Stimulated activated CD8-positive, alpha-beta memory T cell treated with anti-CD3 and anti-CD28 coated beads, Interleukin-15, amount 100 ng/mL, for 4 hours (primary cell): Measurements from ENCODE around the gene GPC6.
"Not testable (repeated sequence)": the region's sequence is repeated elsewhere in the genome, so short reads cannot be mapped to it uniquely, and the experiment has no call there.

Experiments
- DNase-seq, 2 donors: peaks; one replicate each; pipeline ENCODE4 v3.0.0-alpha.2; 2020; ENCODE audit warnings: low read depth in 2 of 2

Gene GPC6

DNA sequence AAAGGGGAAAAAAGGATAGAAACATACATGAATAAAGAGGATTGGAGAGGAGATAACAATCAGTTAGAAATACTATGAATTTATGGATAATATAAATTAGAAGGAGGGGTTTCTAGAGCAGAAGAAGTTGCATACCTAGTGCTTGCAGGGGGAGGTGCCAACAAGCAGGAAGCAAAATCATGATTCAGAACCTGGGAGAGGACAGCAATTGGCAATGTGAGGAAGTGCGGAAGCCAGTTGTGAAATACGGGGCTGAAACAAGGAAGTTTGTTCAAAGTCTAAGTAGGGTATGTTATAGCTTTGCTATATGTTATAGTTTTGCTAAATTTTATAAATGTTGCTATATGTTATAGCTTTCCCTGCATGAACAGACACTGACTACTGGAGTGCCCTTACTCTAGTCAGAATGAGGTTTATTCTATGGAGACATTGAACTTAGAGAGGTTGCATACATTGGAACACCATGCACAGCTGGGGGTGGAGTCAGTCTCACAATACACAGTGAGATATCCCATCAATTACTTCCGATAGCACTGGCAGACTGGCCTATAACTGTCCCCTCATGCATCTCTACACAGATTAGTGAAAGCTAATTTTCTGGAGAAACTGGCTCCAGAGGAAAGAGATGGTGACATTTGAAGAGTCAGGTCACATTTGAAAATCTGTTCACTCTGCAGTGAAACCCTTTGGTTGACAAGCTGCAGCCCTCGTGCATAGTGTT lies 92.1 kb downstream of the GPC6 start:
- DNase-seq, result no peak

DNA sequence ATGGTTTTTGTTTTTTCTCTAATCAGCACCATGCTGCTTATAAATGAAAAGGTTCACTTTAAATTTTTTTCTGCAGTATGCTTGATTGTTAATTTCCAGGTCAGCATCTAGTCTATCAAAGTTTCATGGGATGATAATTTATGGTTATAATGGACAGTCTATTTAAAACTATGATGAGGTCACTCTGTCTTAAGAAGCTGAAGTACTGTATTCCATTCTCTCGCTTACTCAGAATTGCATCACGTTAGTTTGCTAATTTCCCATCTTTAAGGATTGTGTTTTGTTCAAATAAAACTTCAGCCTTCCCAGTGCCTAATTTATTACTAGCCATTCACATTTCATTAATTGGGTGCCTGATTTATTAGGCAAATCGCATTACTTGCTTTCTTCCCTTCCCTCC lies 94.3 kb downstream of the GPC6 start:
- no peak for DNase-seq

DNA sequence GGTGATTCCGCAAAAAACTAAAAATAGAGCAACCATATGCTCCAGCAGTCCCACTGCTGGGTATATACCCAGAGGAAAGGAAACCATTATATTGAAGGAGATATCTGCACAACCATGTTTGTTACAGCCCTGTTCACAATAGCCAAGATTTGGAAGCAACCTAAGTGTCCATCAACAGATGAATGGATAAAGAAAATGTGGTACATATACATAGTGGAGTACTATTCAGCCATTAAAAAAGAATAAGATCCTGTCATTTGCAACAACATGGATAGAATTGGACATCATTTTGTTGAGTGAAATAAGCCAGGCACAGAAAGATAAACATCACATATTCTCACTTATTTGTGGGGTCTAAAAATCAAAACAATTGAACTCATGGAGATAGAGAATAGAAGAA lies 97.3 kb downstream of the GPC6 start:
- not testable (repeated sequence) for DNase-seq

DNA sequence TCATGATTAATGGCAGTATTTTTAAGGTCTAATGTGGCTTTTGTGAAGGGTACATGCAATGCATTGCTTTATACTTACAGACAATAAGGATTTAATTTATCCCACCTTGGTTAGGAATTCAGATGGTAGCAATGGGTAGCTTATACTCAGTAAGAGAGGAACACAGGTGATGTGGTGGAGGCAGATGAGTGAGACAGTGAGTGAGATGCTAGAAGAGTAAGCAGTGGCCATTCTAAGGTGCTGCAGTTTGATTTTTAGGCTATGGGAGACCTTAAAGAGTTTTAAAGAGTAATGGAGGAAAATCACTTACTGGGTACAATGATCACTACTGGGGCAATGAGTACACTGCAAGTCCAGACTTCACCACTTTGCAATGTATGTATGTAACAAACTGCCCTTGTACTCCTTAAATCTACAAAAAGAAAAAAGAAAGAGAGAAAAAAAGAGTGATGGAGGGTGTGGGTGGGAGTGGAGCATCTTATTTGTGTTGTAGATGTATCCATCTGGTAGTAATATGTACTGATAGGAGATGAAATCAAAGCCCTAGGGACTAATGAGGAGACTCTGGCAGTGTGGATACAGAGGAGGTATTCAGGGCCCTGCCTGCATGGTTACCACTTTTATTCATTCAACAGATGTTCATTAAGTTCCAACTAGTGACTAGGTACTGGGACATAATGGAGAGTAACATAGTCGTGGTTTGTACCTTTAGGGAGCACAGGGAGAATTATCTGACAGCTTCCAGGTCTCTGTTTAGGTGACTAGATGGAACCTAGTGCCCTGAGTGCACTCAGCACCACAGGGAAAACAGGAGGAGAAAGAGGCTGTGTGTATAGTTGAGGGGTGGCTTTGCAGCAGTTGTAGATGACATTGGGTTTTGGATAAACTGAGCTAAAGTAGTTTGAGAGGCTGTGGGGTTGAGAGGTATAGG lies 99.0 kb downstream of the GPC6 start:
- no peak for DNase-seq

DNA sequence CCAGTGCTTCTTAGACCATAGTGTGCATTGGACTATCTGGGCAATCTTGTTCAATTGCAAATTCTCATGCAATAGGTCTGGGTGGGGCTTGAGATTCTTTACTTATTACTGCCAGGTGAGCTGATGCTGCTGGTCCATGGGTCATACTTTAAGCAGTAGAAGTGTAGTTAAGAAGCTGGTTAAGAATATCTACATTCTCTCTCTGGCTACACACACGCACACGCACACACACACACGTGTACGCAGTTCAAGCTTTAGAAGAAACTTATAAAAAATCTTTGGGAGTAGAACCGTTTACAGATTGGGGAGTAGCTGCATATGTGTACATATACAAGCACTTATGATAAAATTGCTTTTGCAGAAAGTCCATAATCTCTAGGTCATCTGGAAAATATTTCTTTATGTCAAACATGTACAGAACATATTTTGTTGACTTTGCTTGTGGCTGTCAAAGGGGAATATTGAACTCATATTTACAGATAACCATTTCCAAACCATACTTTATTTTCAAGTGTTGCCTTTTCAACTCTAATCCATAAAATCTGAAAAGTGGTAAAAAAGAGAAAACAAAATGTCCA lies 99.7 kb downstream of the GPC6 start:
- no peak for DNase-seq

DNA sequence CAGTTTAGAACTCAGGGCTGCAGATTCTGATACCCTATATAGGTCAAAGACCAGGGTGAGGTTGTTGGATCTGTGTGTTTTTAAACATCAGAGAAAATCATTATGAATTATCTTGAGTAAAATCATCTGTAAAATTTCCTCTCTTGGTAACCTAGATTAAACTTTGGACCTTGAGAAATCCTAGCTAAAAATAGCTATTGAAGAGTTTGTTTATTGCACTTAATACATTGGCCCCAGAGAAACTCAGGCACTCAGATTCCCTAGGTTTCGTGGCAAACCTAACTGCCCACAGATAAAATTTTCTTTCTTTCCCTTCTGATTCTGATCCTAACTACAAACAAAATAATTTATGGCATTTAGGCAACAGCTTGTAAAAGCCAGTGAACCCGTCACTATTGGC lies 102.3 kb downstream of the GPC6 start:
- DNase-seq, result no peak

DNA sequence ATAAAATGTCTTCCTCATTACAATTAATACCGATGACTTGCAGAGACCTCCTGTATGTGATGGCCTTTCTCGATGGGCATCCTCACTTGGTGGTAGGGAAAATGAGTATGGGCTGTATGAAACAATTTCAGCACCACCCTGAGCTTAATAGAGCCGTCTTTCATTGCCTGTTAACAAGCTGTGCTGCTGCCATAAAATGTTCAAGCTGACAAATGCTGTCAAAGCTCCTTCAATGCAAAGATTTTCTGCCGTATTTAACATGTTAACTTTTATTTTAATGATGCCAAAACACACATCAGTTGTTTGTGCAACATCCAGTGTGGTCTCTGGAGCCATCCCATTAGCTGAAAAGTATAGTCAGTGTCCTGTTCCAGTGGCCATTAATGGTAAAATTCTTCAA lies 110.1 kb downstream of the GPC6 start:
- DNase-seq, result no peak

DNA sequence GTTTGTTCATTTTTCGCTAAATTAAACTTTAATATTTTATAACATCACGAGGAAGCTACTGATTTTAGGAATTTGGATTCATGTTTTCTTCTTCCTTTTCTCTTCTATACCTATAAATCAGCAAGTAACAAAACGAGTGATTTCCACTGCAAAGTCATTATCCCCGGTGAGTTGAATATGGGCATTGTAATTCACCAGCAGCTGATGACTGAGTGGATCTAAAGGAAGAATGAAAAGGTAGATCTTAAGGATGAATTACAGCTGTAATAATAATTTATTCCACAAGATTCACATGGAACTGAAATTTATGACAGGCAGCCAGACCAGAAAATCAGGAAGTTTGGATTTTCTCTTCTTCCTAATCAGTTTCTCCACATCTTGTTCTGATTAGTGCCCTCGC lies 111.4 kb downstream of the GPC6 start:
- DNase-seq, result no peak

DNA sequence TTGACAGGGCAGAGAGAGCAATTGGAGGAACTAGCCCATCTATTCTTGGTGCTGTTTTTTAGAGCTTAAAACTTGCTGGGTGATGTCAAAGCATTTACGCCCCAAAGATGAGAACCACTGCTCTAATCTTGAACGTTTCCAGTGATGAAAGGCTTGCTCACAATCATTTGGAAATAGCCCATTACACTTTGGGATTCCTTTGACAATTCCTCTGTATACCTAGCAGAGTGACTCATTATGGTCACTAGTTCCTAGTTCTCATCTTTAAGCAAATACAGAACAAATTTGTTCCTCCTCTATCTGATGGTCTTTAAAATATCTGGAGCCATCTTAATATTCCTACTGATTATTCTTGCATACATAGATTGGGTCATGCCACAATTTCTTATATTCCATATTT lies 112.3 kb downstream of the GPC6 start:
- no peak for DNase-seq

DNA sequence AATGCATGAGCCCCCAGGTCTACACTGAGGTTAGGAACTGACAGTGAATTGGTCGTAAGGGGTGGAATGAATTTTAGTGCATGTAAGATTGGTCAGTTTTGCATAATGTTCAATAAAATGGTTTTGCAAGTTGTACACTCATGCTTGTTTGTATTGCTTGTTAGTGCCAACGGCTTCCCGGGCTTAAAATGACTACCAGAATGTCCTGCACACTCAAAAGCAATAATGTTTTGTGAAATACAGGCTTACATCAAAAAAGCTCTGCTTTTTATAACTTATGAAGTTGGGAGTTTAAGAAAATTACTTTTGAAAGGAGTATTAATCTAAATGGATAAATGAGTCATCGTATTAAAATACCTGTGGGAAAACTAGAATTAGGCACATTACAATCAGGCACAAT lies 112.9 kb downstream of the GPC6 start:
- no peak for DNase-seq

DNA sequence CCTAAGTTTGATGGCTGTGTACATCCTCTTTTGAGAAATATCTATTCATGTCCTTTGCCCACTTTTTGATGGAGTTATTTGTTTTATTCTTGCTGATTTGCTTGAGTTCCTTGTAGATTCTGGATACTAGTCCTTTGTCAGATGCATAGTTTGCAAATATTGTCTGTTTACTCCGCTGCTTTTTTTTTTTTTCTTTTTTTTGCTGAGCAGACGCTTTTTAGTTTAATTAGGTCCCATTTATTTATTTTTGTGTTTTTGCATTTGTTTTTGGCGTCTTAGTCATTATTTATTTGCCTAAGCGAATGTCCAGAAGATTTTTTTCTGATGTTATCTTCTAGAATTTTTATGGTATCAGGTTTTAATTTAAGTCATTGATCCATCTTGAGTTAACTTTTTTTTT lies 114.9 kb downstream of the GPC6 start:
- no peak for DNase-seq

DNA sequence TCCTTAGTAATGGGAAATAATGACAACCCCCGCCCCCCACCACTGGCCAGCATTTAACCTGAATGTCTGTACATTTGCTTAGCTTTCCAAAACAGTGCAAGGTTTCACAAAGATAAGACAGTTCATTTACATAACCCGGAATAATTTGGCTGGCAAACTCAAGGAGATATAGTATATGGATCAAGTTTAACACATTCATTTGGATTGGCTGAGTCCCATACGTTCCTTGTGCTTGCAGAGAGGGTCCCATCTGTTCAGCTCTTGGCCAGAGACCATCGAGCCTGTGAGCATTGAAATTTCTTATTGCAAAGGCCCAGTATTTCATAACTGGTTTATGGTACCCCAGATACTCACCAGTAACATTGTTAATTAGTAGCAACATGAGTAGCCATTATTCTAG lies 116.5 kb downstream of the GPC6 start:
- no peak for DNase-seq

DNA sequence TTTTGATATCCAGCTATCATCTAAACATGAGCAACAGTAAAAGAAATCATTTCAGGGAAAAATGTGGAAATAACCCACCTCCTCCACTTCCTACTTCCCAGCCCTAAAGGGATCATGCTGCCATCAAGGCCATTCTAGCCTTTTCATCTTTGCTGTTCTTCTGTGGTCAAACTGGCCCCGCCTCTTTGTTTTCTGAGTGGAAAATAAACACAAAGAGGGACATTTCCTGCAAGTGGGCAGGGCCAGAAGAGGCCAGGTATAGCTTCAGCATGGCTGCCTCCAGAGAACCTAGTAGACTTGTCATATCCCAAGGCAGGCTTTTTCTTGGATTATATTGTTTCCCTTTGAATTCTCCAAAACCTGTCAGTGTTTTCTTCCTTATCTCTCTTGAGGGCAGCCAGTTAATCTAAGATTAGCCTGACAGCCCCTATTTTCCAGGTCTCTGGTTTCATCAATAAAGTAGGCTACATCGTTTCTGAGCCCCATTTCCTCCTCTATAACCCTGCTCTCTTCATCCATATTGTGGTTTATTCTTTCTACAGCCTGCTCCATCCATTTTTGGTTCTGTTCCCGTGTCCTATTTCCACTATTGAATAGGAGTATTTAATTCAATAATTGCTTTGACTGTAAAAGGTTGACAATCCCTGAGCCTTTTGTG lies 117.6 kb downstream of the GPC6 start:
- DNase-seq, result no peak

DNA sequence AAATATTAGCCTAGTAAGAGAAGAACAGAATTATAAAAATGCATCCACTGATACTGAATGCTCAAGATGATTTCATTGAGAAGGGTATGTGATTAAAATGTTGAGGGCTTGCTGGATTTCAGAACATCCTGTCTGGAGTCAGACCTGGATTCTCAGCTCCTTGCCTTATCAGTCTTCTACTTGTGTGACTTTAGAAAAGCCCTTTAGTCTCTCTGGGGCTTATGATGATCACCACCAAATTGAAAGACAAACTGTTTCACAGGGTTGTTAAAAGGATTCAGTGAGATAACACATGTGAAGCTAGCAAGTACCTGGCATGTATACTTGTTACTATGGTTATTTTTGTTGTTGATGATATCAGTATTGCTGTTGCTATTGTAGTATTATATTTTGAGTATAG lies 118.4 kb downstream of the GPC6 start:
- no peak for DNase-seq

DNA sequence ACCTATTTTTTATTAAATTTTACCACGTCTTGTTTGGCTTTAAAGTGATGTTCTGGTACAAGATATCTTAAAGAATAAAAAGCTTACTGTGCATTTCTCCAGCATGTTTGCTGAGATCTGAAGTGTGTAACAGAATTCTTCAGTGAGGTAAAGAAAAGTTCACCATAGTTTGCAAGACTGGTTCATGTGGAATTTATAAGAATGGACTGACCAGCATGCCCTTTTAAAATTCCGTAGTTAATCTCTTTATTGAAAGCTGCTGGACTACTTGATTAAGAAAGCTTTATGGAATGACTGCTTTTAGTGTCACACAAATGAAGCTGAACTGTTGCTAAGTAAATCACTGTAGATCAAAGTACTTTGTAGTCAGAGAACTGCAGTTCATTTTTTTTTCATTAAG lies 119.2 kb downstream of the GPC6 start:
- no peak for DNase-seq

DNA sequence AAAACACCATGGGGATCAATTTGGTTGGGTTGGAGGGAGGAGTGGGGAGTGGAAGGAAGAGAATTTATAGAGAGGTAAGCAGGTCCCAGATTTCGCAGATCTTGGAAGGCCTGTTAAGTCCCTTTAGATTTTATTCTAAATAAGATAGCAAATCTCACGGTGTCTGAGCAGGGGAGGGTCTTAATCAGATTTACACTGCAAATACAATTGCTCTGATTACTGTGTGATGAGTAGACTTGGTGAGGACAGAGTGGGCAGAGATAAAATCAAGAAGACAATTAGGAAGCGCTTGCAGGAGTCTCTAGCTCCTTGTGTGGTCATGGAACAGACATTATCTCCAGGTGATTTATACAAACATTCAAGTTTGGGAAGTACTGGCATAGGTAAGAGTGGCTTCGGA lies 126.0 kb downstream of the GPC6 start:
- DNase-seq, result no peak

DNA sequence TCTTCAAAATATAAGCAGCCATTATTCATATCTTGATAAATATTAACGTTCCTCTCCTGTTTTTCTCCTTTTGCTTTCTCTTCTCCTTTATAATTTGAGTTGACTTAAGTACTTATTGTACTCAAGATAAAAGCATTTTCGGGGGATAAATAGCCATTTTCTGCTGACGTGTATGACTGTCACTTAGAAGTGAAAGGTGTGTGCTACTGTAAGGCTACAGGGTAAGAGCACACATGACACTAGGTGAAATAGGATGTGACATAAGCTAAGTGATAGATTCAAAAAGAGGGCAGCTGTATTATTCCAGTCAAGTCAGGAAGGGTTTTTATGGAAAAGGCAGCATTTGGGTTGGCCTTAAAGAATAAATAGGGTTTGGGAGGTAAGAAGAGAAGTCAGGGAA lies 128.5 kb downstream of the GPC6 start:
- DNase-seq, result no peak

DNA sequence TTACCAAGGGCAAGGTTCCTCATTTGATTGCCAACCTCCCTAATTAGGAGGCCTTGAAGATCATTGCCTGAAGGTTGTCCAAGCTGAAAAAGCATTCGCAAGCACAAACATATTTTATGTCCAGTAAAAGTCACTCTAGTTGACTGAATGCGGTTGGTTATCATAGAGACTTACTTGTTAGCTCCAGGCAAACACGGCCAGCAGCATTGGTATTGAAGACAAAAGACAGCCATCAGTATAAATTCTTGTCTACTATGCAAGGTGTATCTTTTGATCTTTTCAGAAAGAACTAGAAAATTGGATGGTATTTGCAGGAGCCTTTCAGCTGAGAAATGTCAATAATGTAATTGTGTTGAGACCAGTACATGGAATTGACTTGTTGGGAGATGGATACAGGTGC lies 129.9 kb downstream of the GPC6 start:
- DNase-seq, result no peak

DNA sequence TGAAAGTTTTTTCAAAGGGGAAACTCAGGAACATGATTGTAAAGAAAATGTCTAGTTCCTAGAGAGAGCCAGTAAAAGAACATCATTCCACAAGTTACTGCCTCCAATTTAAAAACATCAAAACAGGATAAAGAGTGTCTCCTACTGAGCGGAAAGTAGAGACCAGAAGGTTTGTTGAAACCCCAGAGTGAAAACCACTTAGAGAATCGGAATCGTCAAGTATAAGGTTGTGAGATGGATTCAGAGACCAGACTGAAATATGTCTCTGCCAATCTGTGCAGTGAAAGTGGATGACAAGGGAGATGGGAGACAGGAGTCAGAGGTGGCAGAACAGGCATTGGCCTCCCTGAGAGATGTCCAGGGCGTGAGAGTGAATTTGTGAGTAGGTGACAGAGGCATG lies 133.4 kb downstream of the GPC6 start:
- DNase-seq, result no peak

DNA sequence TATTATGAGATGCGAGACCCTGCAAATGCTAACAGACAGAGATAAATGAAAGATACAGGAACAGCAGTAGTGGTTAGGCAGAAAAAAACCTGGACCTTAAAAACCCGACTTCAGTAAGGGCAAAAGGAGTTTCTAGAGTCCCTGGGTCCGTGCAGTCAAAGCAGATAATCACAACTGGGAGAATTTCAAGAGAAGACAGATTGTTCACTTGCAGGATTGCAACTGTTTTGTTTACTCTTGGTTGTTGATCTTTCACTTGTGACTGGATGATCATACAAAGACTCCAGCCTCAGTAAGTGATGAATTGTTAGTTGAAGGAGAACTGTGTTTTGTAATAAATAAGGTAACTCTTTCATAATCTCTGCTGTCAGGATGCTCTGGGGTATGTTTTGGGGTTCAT lies 135.1 kb downstream of the GPC6 start:
- DNase-seq, result no peak

DNA sequence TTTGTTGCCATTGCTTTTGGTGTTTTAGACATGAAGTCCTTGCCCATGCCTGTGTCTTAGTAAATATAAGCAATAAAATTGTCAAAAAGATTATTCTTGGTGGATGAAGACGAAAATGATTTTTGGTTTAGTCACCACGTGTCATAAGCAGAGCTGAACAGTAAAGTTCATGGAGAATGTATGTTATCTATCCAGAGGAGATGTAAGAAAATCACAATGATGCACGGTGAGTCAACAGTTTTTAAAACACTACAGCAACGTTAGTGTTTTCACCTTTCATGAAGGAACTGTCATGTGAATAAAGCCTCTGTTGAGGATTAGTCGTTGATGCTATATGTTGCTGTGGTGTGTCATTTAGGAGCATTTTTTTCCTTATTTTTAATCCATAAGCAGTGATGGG lies 137.6 kb downstream of the GPC6 start:
- no peak for DNase-seq

DNA sequence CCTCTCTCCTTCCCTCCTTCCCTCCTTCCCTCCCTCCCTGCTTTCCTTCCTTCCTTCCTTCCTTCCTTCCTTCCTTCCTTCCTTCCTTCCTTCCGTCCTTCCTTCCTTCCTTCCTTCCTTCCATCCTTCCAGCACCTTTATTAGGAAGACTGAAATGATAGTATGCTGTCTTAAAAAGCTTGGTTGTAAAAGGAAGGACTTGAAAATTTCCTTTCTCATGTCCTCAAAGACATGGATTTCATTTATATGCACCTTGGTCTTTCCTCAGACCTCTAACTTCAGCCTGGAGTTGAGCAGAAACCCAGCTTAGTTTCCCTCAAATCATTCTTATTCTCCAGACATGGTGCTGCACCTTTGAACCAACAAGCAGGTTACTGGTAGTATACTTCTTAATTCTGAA lies 141.7 kb downstream of the GPC6 start:
- no peak for DNase-seq
